Measurements from ENCODE around the gene COL23A1. TPM values are rescaled to one million over a fixed set of nuclear protein-coding genes. Genes with fewer than 3 reads are reported as not detected.

COL23A1 gene
- total RNA-seq, 2 experiments from 2014 or later = 0.11 TPM; not detected in 1

DNA sequence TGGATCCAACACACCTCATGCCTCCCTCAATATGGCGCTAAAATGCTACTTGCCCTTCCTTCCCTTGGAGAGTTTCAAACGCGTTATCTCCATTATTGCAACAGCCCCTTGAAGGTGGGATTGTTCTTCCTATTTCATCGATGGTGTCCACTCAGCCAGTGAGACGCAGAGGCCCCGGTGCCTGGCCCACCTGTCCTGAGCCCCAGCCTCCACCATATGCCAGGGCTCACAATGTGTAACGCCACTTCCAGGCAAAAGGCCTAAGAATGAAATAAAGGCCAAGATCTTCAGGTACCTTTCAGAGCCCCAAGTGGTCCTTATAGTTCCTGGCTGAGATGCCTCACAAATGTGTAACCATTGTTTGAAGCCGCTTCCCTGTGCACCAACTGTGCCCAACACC is 186.8 kb downstream of the COL23A1 start:
- Mint-ChIP-seq H3K4me1 (ENCODE audit: low read depth) (no peaks in the 10 kb centered on the region), H3K36me3 (ENCODE audit: low read depth) (no peaks in the 10 kb centered on the region), H3K27me3 (peaks cover 3% of the 10 kb centered on the region), H3K4me3 (no peak overlapping the region), H3K27ac (no peak overlapping the region), H3K9me3 (peaks cover 11% of the 10 kb centered on the region)
- ChIA-PET CTCF (no interaction called here), POLR2A (no interaction called here)
- DNase-seq = no peak
- TF ChIP-seq, protein P1, sequence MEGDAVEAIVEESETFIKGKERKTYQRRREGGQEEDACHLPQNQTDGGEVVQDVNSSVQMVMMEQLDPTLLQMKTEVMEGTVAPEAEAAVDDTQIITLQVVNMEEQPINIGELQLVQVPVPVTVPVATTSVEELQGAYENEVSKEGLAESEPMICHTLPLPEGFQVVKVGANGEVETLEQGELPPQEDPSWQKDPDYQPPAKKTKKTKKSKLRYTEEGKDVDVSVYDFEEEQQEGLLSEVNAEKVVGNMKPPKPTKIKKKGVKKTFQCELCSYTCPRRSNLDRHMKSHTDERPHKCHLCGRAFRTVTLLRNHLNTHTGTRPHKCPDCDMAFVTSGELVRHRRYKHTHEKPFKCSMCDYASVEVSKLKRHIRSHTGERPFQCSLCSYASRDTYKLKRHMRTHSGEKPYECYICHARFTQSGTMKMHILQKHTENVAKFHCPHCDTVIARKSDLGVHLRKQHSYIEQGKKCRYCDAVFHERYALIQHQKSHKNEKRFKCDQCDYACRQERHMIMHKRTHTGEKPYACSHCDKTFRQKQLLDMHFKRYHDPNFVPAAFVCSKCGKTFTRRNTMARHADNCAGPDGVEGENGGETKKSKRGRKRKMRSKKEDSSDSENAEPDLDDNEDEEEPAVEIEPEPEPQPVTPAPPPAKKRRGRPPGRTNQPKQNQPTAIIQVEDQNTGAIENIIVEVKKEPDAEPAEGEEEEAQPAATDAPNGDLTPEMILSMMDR (IDR thresholded peaks at IDR 0.05) = no peak
- intact Hi-C loops (cut with micrococcal nuclease) = no loop called here
- ATAC-seq = no peak

GRCh38 chr5:178399701-178400095 is 190.5 kb downstream of the COL23A1 start:
- Mint-ChIP-seq H3K4me3 (no peak overlapping the region), H3K36me3 (ENCODE audit: low read depth) (no peaks in the 10 kb centered on the region), H3K9me3 (no peaks in the 10 kb centered on the region), H3K4me1 (ENCODE audit: low read depth) (no peaks in the 10 kb centered on the region), H3K27ac (no peak overlapping the region), H3K27me3 (peaks cover 2% of the 10 kb centered on the region)
- no peak for ATAC-seq
- CTCF ChIA-PET = no interaction called here
- POLR2A ChIA-PET = no interaction called here
- intact Hi-C loops (cut with micrococcal nuclease) = no loop called here
- DNase-seq = no peak
- TF ChIP-seq, protein P1 (IDR thresholded peaks at IDR 0.05) = no peak

DNA sequence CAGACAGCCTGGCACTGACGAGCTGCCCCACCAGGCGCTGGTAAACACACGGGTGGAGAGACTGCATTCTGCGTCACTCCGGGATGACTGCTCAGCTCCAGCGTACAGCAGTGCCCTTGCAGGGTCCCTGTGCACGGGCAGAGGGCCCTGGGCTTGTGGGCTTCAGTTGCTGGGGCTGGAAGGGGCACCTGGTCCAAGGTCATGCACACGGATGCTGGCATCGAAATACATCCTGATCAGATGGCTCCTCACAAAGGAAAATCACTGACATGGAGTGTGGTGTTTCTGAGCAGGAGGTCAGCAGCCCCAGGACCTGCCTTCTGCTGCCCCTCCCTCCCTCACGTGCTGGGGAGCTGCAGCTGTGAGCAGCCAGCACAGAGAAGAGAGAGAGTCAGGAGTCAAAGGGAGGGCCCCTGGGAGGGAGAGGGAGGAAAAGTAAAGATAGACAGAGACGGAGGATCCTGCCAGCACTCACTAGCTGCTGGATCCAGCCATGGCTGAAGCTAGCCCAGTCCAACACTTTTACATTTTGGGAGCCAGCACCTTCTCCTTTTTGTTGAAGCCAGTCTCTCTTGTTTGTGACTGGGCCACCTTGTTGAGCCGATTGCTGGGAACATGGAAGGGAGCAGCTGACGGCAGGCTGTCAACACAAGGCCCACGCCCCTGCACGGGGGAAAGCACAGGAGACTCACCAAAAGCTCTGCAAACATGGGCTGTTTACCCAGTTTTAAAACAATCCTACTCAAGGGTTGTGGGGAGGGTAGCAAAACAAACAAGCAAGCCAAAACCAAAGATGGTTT is 191.1 kb downstream of the COL23A1 start:
- ChIA-PET CTCF (interaction anchor here (1.1 kb wide), 1 partner anchor 119 kb away, joined by 3 read pairs; no protein-coding TSS in a partner anchor), POLR2A (no interaction called here)
- no peak overlapping the region for H3K4me3 Mint-ChIP-seq
- no peak overlapping the region for H3K27ac Mint-ChIP-seq
- no peaks in the 10 kb centered on the region for H3K36me3 Mint-ChIP-seq (ENCODE audit: low read depth)
- no peak for DNase-seq
- intact Hi-C loops (cut with micrococcal nuclease) = no loop called here
- no peaks in the 10 kb centered on the region for H3K9me3 Mint-ChIP-seq
- peaks cover 2% of the 10 kb centered on the region for H3K27me3 Mint-ChIP-seq
- no peaks in the 10 kb centered on the region for H3K4me1 Mint-ChIP-seq (ENCODE audit: low read depth)
- no peak for ATAC-seq
- TF ChIP-seq, protein P1 (IDR thresholded peaks at IDR 0.05) = no peak

- intact Hi-C loops (cut with micrococcal nuclease) = no loop called here
- DNase-seq (no peak), ATAC-seq (no peak)
- H3K27ac Mint-ChIP-seq = no peak overlapping the region
- peaks cover 2% of the 10 kb centered on the region for H3K27me3 Mint-ChIP-seq
- no peaks in the 10 kb centered on the region for H3K36me3 Mint-ChIP-seq (ENCODE audit: low read depth)
- TF ChIP-seq, protein P1 (IDR thresholded peaks at IDR 0.05) = no peak
- no peaks in the 10 kb centered on the region for H3K9me3 Mint-ChIP-seq
- POLR2A ChIA-PET = no interaction called here
- no peak overlapping the region for H3K4me3 Mint-ChIP-seq
- CTCF ChIA-PET = no interaction called here
- no peaks in the 10 kb centered on the region for H3K4me1 Mint-ChIP-seq (ENCODE audit: low read depth)
Observed at GRCh38 chr5:178396796-178397720, 193.1 kb downstream of the COL23A1 start.

- H3K27ac Mint-ChIP-seq = no peak overlapping the region
- intact Hi-C loops (cut with micrococcal nuclease) = no loop called here
- TF ChIP-seq, protein P1 (IDR thresholded peaks at IDR 0.05) = no peak
- H3K36me3 Mint-ChIP-seq (ENCODE audit: low read depth) = no peaks in the 10 kb centered on the region
- no peaks in the 10 kb centered on the region for H3K9me3 Mint-ChIP-seq
- POLR2A ChIA-PET = no interaction called here
- ATAC-seq (no peak), DNase-seq (no peak)
- CTCF ChIA-PET = no interaction called here
- peaks cover 2% of the 10 kb centered on the region for H3K27me3 Mint-ChIP-seq
- no peaks in the 10 kb centered on the region for H3K4me1 Mint-ChIP-seq (ENCODE audit: low read depth)
- no peak overlapping the region for H3K4me3 Mint-ChIP-seq
Observed at GRCh38 chr5:178394074-178394473, 196.1 kb downstream of the COL23A1 start.
